ENCODE measurements around the gene STX3.

The STX3 gene

GRCh38 chr11:59754859-59755700 lies at the start of gene STX3:
Gene STX3, plus strand, starts transcription at chr11:59755376. Its CDS starts 230 bp downstream, at chr11:59755606.
- in situ Hi-C loops (cut with HindIII; ENCODE audit: low pct_ligation_motif_present, low pct_unique_long_range_greater_than_20kb, low sequenced_read_pairs) = no loop called here
- DNase-seq = peak; percentile 83

GRCh38 chr11:59706518-59707285 lies 48.5 kb upstream of the STX3 start:
- in situ Hi-C loops (cut with HindIII; ENCODE audit: low pct_ligation_motif_present, low pct_unique_long_range_greater_than_20kb, low sequenced_read_pairs) = no loop called here
- DNase-seq = peak; percentile 93

- in situ Hi-C loops (cut with HindIII; ENCODE audit: low pct_ligation_motif_present, low pct_unique_long_range_greater_than_20kb, low sequenced_read_pairs) = no loop called here
- DNase-seq = no peak
These were observed 47.8 kb upstream of the STX3 start for GRCh38 chr11:59707371-59707770.

DNA sequence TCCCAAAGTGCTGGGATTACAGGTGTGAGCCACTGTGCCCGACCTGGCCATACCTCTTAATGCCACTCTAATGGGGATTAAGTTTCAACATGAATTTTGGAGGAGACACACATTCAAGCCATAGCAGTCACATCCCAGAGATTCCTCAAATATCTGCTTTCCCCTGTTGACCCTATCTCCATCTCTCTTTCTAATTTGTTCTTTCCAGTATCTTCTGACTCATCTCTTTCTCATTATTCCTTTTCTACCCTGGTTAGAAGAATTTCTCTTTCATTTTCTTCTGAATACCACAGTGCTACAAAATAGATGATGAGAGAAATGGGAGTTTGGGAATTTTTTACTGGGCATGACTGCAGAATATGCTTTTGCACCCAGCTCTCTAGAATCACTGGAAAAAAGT lies 46.6 kb upstream of the STX3 start:
- DNase-seq = no peak
- in situ Hi-C loops (cut with HindIII; ENCODE audit: low pct_ligation_motif_present, low pct_unique_long_range_greater_than_20kb, low sequenced_read_pairs) = no loop called here

DNA sequence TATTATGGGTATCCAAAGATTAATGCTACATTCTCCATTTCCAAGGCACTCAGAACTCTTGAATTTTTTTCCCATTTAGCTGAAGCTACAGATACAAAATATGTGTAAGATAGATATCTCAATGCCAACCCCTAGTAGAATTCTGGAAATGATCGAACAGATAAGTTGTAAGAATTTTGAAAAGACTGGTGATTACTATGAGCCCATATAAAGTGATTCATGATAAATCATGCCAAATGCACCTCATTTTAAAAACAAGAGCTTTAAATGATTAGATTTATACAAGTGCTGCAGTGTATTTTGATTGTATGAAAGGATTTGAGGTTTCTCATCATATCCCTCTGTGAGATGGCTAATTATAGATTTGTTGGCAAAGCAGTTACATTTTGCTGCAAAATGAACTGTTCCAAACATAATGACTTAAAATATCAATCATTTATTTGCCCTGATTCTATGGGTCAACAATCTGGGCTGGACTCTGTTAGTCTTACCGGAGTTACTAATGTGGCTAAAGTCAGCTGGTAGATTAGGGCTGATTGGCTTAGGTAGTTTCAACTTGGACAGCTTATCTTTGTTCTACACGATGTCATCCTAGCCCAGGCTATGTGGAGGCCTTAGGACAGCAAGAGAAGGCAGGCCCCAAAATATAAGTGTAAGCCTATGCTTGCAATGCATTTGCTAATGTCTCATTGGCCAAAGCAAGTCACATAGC lies 44.9 kb upstream of the STX3 start:
- DNase-seq = no peak

GRCh38 chr11:59713745-59714144 lies 41.4 kb upstream of the STX3 start, which contains the start of gene OR10V1:
Gene OR10V1, minus strand, starts transcription at chr11:59713845. Its CDS starts 0 bp downstream, at chr11:59713845.
- in situ Hi-C loops (cut with HindIII; ENCODE audit: low pct_ligation_motif_present, low pct_unique_long_range_greater_than_20kb, low sequenced_read_pairs) = no loop called here
- no peak for DNase-seq

More for the DNA sequence above, 44.9 kb upstream of the STX3 start:
- in situ Hi-C loops (cut with HindIII; ENCODE audit: low pct_ligation_motif_present, low pct_unique_long_range_greater_than_20kb, low sequenced_read_pairs) = no loop called here

GRCh38 chr11:59716051-59716450 lies 39.1 kb upstream of the STX3 start:
- in situ Hi-C loops (cut with HindIII; ENCODE audit: low pct_ligation_motif_present, low pct_unique_long_range_greater_than_20kb, low sequenced_read_pairs) = no loop called here
- DNase-seq = no peak

DNA sequence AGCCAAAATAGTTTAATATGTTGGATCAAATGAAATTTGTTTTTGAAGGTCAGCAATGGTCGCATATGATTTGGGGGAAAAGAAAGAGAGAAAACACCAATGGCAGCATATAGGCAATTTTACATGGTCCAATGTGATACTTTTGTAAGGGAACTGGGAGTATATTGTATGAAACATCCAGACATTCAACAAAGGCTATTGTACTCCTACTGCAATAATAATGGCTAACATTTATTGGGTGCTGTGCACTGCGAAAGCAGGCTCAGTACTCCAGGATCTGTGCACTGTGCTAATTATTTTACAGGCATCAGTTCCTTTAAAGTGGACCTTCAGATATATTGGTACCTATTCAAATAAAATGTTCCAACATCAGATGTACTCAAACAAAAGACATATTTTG lies 35.6 kb upstream of the STX3 start:
- in situ Hi-C loops (cut with HindIII; ENCODE audit: low pct_ligation_motif_present, low pct_unique_long_range_greater_than_20kb, low sequenced_read_pairs) = no loop called here
- no peak for DNase-seq

DNA sequence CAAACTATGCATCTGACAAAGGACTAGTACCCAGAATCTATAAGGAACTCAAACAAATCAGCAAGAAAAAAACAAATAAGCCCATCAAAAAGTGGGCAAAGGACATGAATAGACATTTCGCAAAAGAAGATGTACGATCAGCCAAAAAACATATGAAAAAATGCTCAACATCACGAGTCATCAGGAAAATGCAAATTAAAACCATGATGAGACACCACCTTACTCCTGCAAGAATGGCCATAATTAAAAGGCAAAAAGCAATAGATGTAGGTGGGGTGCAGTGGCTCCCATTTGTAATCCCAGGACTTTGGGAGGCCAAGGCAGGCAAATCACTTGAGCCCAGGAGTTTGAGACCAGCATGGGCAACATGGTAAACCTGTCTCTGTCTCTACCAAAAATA lies 31.1 kb upstream of the STX3 start:
- in situ Hi-C loops (cut with HindIII; ENCODE audit: low pct_ligation_motif_present, low pct_unique_long_range_greater_than_20kb, low sequenced_read_pairs) = no loop called here
- no peak for DNase-seq

- no peak for DNase-seq
These were observed 27.8 kb upstream of the STX3 start for GRCh38 chr11:59727426-59727825.

GRCh38 chr11:59728154-59728553 lies 27.0 kb upstream of the STX3 start:
- in situ Hi-C loops (cut with HindIII; ENCODE audit: low pct_ligation_motif_present, low pct_unique_long_range_greater_than_20kb, low sequenced_read_pairs) = no loop called here
- no peak for DNase-seq

More at GRCh38 chr11:59727426-59727825, 27.8 kb upstream of the STX3 start:
- in situ Hi-C loops (cut with HindIII; ENCODE audit: low pct_ligation_motif_present, low pct_unique_long_range_greater_than_20kb, low sequenced_read_pairs) = no loop called here

- no peak for DNase-seq
These were observed 26.3 kb upstream of the STX3 start for GRCh38 chr11:59728913-59729312.

DNA sequence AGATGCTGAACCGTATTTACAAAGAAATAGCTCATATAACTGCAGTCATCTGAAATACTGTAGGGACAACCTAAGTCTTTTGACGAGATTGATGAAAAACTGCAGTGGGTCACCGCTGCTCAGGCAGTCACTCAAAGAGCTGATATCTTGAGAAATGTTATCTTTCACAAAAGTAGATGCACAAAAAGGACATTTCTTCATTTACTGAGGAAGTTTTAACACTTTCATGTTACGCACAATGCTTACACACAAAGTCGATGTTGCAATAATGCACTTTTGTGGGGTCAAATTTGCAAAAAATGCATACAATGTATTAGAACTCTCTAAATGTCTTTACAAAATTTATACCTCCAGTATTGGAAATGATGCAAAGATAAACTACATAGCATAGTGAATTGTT lies 25.3 kb upstream of the STX3 start:
- DNase-seq = no peak
- in situ Hi-C loops (cut with HindIII; ENCODE audit: low pct_ligation_motif_present, low pct_unique_long_range_greater_than_20kb, low sequenced_read_pairs) = no loop called here

More at GRCh38 chr11:59728913-59729312, 26.3 kb upstream of the STX3 start:
- in situ Hi-C loops (cut with HindIII; ENCODE audit: low pct_ligation_motif_present, low pct_unique_long_range_greater_than_20kb, low sequenced_read_pairs) = no loop called here

- DNase-seq = no peak
- in situ Hi-C loops (cut with HindIII; ENCODE audit: low pct_ligation_motif_present, low pct_unique_long_range_greater_than_20kb, low sequenced_read_pairs) = no loop called here
These were observed 24.1 kb upstream of the STX3 start for GRCh38 chr11:59730896-59731565.

- in situ Hi-C loops (cut with HindIII; ENCODE audit: low pct_ligation_motif_present, low pct_unique_long_range_greater_than_20kb, low sequenced_read_pairs) = no loop called here
- no peak for DNase-seq
These were observed 9.1 kb upstream of the STX3 start for GRCh38 chr11:59746111-59746510.

GRCh38 chr11:59753650-59754493 lies 1.3 kb upstream of the STX3 start:
- peak; percentile 79 for DNase-seq
- in situ Hi-C loops (cut with HindIII; ENCODE audit: low pct_ligation_motif_present, low pct_unique_long_range_greater_than_20kb, low sequenced_read_pairs) = no loop called here

- DNase-seq = peak; percentile 17
- in situ Hi-C loops (cut with HindIII; ENCODE audit: low pct_ligation_motif_present, low pct_unique_long_range_greater_than_20kb, low sequenced_read_pairs) = no loop called here
These were observed 700 bp upstream of the STX3 start for GRCh38 chr11:59754494-59754858.

Measured in ACHN (cell line).